Fibroblast of lung (primary cell): Measurements from ENCODE around the gene CRYBB2. TPM values are rescaled to one million over a fixed set of nuclear protein-coding genes. Genes with fewer than 3 reads are reported as not detected.
A peak's percentile ranks its signal among the peaks of the same experiment; 100 is the strongest.
"Not testable (repeated sequence)": the region's sequence is repeated elsewhere in the genome, so short reads cannot be mapped to it uniquely, and the experiment has no call there.

Experiments used
- DNase-seq, 2 donors: peaks; one replicate each; pipeline versions ENCODE4 v3.0.0 to v3.0.0-alpha.2; 2010; ENCODE audit warnings: low read depth in 2 of 2
- H2AFZ ChIP-seq: 2 replicates; pipeline ENCODE4 v1.5.1; 2012; ENCODE audit warnings: low read length, control low read depth, inconsistent platforms
- H3K27ac ChIP-seq: 2 replicates; pipeline ENCODE4 v1.5.1; 2011; ENCODE audit warnings: low read length, control low read depth; ENCODE audit not compliant: insufficient read depth
- H3K27me3 ChIP-seq: 2 replicates; pipeline ENCODE4 v1.5.1; 2011; ENCODE audit warnings: mild to moderate bottlenecking, low read length; ENCODE audit not compliant: control insufficient read depth, insufficient read depth
- H3K36me3 ChIP-seq: 2 replicates; pipeline ENCODE4 v1.5.1; 2011; ENCODE audit warnings: low read length; ENCODE audit not compliant: control insufficient read depth, insufficient read depth
- H3K4me1 ChIP-seq: 2 replicates; pipeline ENCODE4 v1.5.1; 2011; ENCODE audit warnings: low read length; ENCODE audit not compliant: control insufficient read depth, insufficient read depth; ENCODE audit errors: extremely low read depth
- H3K4me2 ChIP-seq: 2 replicates; pipeline ENCODE4 v1.5.1; 2011; ENCODE audit warnings: low read length, control low read depth; ENCODE audit not compliant: insufficient read depth; ENCODE audit errors: extremely low read depth
- H3K4me3 ChIP-seq, 4 experiments: fragments of 200-600 bp in 1 of 4; sonication (generic) in 1 of 4; replicated peaks in 1 of 4; 2 replicates each; pipeline ENCODE4 v1.5.1; 2011 to 2016; ENCODE audit warnings: low read length in 4 of 4, low read depth in 3 of 4, mild to moderate bottlenecking in 3 of 4, control low read depth in 2 of 4, inconsistent platforms in 1 of 4, mixed read lengths in 1 of 4; ENCODE audit not compliant: insufficient read depth in 1 of 4; ENCODE audit errors: control extremely low read depth in 1 of 4
- H3K79me2 ChIP-seq: 2 replicates; pipeline ENCODE4 v1.5.1; 2012; ENCODE audit warnings: mild to moderate bottlenecking, low read length, inconsistent platforms; ENCODE audit not compliant: control insufficient read depth, insufficient read depth
- H3K9ac ChIP-seq: 2 replicates; pipeline ENCODE4 v1.5.1; 2011; ENCODE audit warnings: mild to moderate bottlenecking, low read length, control low read depth; ENCODE audit not compliant: insufficient read depth
- H3K9me3 ChIP-seq: 2 replicates; pipeline ENCODE4 v1.5.1; 2012; ENCODE audit warnings: low read depth, low read length; ENCODE audit not compliant: control insufficient read depth, insufficient read depth
- H4K20me1 ChIP-seq: 2 replicates; pipeline ENCODE4 v1.5.1; 2011; ENCODE audit warnings: low read length; ENCODE audit not compliant: control insufficient read depth, insufficient read depth; ENCODE audit errors: extremely low read depth
- EZH2 ChIP-seq: IDR thresholded peaks from 2 replicates; pipeline ENCODE4 v1.5.1; 2012; ENCODE audit warnings: low read length, control low read depth, mild to moderate bottlenecking; ENCODE audit errors: missing control alignments
- polyA plus RNA-seq, 2 donors: library from polyadenylated mRNA; depleted of rRNA in 1 of 2; stranded (reverse) in 1 of 2; unstranded in 1 of 2; fragments of >200 nt; gene quantifications; 2 replicates each; pipeline ENCODE4 v1.2.1, GENCODE V29; 2011 to 2012; ENCODE audit warnings: missing spikeins in 1 of 2
- total RNA-seq: library from RNA; depleted of rRNA; stranded (reverse); fragments of >200 nt; gene quantifications from 2 replicates; pipeline ENCODE4 v1.2.1, GENCODE V29; 2014
- TF ChIP-seq, protein P1 (sequence below), 2 donors: IDR thresholded peaks in 1 of 2; conservative IDR thresholded peaks in 1 of 2; 1 replicate in 1 of 2; 2 replicates in 1 of 2; pipeline ENCODE4 v1.5.1; 2011 to 2012; ENCODE audit warnings: low read length in 2 of 2, control low read depth in 1 of 2, inconsistent platforms in 1 of 2, low read depth in 1 of 2, mild to moderate bottlenecking in 1 of 2

CRYBB2 gene
- total and polyA plus RNA-seq, 2 donors (not counting 1 experiment from before 2014, with no cell fraction given): not detected

DNA sequence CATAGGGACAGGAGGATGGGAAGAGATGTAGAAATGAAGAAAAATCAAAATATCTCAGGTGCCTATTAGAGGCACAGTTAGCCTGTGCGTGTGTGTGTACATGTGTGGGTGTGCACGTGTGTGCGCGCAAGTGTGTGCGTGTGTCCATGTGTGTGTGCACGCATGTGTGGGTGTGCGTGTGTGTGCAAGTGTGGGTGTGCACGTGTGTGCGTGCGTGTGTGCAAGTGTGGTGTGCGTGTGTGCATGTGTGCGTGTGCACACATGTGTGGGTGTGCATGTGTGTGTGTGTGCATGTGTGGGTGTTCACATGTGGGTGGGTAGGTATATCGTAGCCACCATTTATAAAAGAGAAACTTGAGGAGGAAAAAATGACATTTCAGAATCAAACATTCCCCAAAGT is 9.4 kb downstream of the CRYBB2 start:
- no peaks in the 10 kb centered on the region for H3K79me2 ChIP-seq
- H2AFZ ChIP-seq: no peak overlapping the region
- H3K4me3 ChIP-seq: no peak overlapping the region
- no peaks in the 10 kb centered on the region for H3K27me3 ChIP-seq
- H3K36me3 ChIP-seq: no peaks in the 10 kb centered on the region
- H3K4me1 ChIP-seq: no peaks in the 10 kb centered on the region
- DNase-seq: no peak
- no peak overlapping the region for H3K9ac ChIP-seq
- H3K4me2 ChIP-seq: no peak overlapping the region
- TF ChIP-seq, protein P1, sequence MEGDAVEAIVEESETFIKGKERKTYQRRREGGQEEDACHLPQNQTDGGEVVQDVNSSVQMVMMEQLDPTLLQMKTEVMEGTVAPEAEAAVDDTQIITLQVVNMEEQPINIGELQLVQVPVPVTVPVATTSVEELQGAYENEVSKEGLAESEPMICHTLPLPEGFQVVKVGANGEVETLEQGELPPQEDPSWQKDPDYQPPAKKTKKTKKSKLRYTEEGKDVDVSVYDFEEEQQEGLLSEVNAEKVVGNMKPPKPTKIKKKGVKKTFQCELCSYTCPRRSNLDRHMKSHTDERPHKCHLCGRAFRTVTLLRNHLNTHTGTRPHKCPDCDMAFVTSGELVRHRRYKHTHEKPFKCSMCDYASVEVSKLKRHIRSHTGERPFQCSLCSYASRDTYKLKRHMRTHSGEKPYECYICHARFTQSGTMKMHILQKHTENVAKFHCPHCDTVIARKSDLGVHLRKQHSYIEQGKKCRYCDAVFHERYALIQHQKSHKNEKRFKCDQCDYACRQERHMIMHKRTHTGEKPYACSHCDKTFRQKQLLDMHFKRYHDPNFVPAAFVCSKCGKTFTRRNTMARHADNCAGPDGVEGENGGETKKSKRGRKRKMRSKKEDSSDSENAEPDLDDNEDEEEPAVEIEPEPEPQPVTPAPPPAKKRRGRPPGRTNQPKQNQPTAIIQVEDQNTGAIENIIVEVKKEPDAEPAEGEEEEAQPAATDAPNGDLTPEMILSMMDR (conservative IDR thresholded peaks at IDR 0.05 in 1 of 2, IDR thresholded peaks at IDR 0.05 in 1 of 2; ENCODE audit: low read depth in 1 of 2, low read length in 2 of 2): no peak
- TF ChIP-seq EZH2: no peak
- H3K27ac ChIP-seq: no peak overlapping the region
- H4K20me1 ChIP-seq: no peaks in the 10 kb centered on the region
- H3K9me3 ChIP-seq: no peaks in the 10 kb centered on the region

DNA sequence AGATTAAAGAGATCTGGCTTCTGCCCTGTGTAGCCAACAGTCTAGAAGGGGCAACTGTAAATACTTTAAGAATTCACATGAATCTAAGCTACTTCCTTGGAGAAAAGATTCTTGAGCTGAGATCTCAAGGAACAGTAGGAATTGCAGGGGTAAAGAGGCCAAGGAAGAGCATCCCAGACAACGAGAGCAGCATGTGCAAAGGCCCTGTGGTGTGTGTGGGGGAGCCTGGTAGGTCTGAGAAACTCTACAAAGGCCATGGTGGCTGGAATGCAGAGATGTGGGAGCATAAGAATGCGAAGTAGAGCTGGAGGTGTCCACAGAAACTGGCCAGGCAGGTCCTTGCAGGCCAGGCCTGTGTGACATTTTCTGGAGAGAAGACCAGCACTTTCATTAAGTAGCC is 11.3 kb downstream of the CRYBB2 start:
- not testable (repeated sequence) for H3K27me3 ChIP-seq, H3K36me3 ChIP-seq, H3K9me3 ChIP-seq, H3K4me2 ChIP-seq, H3K79me2 ChIP-seq, H4K20me1 ChIP-seq, DNase-seq, H2AFZ ChIP-seq, H3K4me3 ChIP-seq, H3K27ac ChIP-seq, H3K4me1 ChIP-seq, H3K9ac ChIP-seq

DNA sequence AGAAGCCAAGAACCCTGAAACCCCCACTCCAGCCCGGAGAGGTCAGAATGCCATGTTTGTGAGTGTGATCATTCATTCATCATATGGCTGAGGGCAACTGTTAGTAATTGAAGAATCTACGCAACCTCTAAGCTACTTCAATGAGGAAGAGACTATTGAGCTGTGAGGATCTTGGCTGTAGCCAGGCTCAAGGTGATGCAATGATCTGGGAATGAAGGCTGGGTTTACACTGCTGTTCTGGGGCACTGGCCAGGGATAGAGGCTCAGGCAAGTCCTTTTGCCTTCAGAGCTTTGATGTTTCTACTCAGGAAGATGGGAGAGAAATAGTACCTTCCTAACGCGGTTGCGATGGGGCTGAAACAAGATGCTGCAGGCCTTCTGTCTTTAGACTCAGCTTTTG is 12.9 kb downstream of the CRYBB2 start:
- H3K36me3 ChIP-seq: no peaks in the 10 kb centered on the region
- no peak overlapping the region for H3K4me3 ChIP-seq
- H4K20me1 ChIP-seq: no peaks in the 10 kb centered on the region
- TF ChIP-seq, protein P1 (conservative IDR thresholded peaks at IDR 0.05 in 1 of 2, IDR thresholded peaks at IDR 0.05 in 1 of 2; ENCODE audit: low read depth in 1 of 2, low read length in 2 of 2): no peak
- TF ChIP-seq EZH2: no peak
- no peak overlapping the region for H3K27ac ChIP-seq
- H3K27me3 ChIP-seq: no peaks in the 10 kb centered on the region
- no peak overlapping the region for H3K4me2 ChIP-seq
- no peaks in the 10 kb centered on the region for H3K9me3 ChIP-seq
- peak; percentile 3 to 38 for DNase-seq
- no peak overlapping the region for H2AFZ ChIP-seq
- no peaks in the 10 kb centered on the region for H3K79me2 ChIP-seq
- no peak overlapping the region for H3K9ac ChIP-seq
- no peaks in the 10 kb centered on the region for H3K4me1 ChIP-seq

DNA sequence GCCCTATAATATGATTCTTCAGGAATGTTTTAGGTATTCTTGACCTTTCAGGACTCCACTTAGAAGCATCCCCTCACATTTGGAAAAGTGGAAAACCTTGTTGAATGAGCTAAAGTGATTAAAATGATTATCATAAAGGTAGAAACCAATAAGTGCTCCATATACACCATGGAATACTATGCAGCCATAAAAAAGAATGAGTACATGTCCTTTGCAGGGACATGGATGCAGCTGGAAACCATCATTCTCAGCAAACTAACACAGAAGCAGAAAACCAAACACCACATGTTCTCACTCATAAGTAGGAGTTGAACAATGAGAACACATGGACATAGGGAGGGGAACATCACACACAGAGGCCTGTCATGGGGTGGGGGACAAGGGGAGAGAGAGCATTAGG is 14.3 kb downstream of the CRYBB2 start:
- not testable (repeated sequence) for H2AFZ ChIP-seq, H3K9me3 ChIP-seq, H3K36me3 ChIP-seq, H3K4me2 ChIP-seq, DNase-seq, H4K20me1 ChIP-seq, H3K27me3 ChIP-seq, H3K27ac ChIP-seq, H3K9ac ChIP-seq, H3K4me3 ChIP-seq, H3K79me2 ChIP-seq, H3K4me1 ChIP-seq
